Measurements from ENCODE around the gene LMAN1.

The LMAN1 gene

DNA sequence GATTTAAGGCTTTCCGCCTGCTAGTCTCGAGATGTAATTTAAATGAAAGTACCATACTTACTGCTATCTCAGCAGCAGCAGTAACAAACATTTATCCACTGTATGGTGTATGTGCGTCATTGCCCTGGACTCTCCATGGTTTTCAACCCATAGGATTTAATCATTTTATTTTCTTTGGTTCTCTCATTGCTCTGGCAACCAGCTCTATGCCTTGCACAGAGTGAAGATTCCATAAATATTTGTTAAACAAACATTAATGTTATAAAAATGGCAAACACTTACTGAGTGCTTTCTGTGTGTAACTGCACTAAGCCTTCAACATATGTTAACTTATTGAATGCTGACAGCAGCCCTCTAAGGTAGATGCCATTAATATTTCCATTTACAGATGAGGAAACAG is 1.3 kb upstream of the LMAN1 start:
- DNase-seq: no peak

DNA sequence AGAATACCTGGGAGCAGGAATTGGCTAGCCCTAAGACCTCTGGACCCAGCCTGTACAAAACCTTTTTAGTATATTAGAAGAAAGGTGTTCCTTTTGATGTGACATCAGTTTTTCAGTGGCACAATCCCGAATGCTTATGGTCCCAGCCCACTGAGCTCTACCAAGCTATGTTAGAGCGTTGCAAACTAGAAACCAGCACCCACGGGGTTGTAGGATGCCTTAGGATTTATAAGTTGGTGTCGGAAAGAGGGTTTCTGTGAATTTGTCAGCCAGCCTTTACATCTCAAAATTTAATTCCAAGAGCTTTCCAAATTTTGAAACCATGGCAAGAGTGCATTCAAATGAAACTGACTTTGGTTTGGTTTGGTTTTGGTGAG is 499 bp upstream of the LMAN1 start:
- DNase-seq: no peak

DNA sequence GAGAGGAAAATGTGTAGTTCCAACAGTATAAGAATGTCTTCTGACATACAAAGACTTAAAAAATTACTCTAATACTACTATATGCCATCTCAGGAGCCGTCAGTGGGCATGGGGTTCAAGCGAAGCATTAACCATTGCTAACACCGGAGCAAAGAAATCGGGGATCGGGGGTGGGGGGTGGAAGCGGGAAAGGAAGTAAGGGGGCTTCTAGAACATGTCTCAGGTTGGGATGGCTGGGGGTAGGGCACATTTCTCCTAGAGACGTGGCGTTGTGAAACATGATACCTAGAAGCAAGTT is 702 bp downstream of the LMAN1 start:
- no peak for DNase-seq

DNA sequence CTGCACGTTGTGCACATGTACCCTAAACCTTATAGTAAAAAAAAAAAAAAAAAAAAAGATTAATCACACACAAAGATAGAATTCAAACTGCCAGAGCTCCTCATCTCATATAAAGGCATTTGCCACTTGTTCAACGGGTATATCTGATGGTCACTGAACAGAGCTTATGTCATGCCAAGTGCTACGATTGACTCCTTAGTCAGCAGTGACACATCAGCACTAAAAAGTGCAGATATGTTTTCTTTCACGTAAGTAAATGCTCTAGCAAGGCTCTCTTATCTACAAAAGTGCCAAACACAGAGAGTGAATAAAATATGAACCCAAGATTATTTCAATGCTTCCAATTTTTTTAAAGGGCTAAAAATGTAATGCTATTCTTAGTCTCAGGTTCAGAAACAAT is 1.1 kb downstream of the LMAN1 start:
- DNase-seq: no peak

DNA sequence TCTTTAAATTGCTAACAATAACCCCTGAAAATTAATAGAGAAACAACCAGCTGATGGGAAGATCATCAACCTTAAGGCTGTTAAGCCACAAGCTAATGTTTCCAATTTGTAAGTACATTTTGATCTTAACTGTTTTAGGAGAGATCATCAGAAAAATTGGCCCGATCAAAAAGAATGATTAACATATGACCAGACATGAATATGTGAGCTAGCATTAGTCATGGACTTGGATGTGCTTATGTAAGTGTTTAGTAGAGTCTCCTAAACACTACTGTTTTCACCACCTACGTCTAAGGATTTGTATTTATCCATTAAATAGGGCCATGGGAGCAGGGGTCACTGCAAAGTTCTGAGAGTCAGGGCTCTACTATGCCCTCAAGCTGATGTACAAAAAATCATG is 4.3 kb downstream of the LMAN1 start:
- no peak for DNase-seq

DNA sequence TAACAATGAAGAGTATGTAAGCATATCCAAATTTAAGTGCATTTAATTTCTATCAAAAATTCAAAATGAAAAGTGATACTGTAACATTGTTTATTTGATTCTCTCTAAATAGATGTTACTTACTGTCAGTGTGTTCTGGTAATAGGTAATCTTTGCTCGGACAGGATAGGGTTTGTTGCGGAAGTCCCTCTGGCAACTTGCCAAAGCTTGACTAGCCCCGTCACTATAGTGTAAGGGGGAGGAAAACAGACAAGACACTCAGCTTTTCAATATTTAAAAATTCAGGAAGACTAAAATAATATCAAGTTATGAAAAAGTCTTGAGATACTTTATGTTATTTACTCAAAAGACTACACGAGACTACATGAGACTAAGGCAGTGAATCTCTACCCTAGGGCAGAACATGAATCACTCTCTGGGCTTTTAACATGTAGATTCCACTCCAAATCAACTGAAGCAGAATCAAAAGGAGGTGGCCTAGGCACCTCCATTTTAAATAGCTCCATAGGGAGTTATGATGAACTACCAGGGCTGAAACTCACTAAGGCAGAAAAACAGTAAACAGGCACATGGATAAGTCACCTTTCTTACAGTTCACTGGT is 5.9 kb downstream of the LMAN1 start:
- no peak for DNase-seq

DNA sequence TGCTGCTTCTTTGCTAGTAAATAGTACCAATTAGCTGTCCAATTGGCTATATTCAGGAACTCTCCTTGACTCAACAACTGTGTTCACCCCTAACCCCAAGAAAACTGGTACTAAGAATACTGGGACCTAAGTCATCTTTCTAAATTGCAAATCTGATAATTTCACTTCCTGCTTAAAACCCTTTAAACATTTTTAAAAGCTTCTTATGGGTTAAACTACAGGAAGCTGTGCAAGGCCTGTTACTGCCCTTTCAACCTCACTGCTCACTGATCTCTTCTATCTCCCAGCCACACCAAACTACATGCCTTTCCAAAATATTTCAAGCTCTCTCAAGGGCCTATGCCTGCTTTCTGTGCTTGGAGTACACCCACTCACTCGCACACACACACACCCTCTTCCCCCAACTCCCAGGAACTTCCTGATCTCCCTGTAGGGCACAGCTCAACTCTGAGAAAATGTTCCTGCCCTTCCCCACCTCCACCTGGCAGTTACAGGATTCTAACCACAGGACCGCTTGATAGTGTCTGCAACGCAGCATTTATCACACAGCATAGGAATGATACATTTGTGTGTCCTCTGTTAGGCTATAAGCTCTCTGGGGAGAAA is 6.7 kb downstream of the LMAN1 start:
- no peak for DNase-seq

DNA sequence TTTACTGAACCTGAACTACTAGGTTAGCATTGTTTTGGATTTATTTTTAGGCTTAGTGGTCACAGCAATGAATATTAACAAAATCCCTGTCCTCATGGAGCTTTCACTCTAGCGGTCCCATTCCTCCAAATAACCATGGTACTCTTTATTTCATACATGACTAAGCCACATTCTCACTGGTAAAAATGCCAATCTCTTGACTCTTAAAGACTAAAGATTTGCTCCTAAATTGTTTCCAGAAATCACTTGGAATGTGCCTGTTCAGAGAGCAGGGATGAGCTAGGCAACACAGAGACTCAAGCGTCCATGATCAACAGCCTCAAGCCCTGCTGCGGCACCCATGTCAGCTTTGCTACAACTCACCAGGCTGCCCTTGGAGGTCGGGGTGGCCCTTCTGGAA is 13.5 kb downstream of the LMAN1 start:
- DNase-seq: no peak

DNA sequence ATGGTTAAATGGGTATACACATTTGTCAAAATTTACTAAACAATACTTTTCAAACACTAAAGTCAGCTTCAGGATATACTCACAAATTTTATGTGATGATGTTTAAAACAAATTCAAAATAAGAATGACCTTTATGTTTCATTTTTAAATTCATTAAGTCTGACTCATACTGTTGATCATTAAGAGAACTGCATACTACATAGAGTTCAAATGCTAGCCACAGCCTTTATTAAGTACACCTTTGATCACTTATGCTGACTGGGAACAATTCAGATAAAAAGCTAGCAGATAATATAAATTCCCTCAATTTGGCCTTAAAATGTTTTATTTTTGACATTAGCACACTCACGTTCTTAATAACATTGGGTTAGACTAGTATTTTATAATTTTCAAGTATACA is 14.1 kb downstream of the LMAN1 start:
- no peak for DNase-seq

DNA sequence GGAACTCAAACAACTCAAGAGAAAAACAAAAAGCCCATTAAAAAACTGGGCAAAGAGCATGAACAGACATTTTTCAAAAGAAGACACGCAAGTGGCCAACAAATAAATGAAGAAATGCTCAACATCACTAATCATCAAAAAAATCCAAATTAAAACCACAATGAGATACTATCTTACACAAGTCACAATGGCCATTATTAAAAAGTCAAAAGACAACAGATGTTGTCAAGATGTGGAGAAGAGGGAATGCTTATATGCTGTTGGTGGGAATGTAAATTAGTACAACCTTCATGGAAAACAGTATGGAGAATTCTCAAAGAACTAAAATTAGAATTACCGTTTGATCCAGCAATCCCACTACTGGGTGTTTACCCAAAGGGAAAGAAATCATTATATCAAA is 15.1 kb downstream of the LMAN1 start:
- no peak for DNase-seq

DNA sequence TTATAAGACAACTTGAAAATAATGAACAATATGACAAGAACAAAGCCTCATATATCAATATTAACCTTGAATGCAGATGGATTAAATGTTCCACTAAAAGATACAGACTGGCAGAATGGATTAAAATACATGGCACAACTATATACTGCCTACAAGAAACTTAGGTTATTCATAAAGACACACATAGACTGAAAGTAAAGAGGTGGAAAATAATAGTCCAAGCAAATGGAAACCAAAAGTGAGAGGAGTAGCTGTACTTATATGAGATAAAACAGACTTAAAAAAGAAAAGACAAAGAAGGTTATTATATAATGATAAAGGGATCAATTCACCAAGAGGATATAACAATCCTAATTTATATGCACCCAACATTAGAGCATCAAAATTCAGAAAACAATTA is 18.2 kb downstream of the LMAN1 start:
- no peak for DNase-seq

DNA sequence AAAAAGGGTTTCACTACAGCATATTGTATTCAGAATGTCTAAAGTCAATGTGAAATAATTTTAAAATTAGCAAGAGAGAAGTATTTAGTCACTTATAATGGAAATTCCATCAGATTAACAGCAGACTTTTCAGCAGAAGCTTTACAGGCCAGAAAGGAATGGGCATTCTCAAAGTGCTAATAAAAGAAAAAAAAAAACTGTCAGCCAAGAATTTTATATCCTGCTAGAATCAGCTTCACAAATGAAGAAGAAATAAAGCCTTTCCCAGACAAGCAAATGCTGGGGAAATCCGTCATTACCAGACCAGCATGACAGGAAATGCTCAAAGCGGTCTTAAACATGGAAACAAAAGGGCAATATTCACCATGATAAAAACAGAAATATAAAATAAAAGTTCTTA is 18.8 kb downstream of the LMAN1 start:
- DNase-seq: no peak

DNA sequence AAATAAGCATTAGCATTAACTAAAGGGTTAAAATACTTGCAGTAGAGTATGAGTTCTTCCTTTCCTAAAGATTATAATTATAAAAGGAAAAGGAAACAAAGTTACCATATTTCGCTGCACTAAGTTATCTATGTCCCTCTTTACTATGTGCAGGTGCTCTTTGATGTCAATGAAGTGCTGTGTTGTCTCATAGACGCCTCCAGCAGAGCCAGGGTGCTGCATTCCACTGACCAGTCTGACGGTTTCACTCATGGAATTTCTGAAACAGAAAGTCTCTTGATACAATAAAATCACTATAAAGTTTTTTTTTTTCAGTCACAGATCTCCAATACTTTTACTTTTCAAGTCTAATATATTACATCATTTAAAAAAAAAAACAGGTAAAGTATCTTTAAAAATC is 26.1 kb downstream of the LMAN1 start:
- no peak for DNase-seq

DNA sequence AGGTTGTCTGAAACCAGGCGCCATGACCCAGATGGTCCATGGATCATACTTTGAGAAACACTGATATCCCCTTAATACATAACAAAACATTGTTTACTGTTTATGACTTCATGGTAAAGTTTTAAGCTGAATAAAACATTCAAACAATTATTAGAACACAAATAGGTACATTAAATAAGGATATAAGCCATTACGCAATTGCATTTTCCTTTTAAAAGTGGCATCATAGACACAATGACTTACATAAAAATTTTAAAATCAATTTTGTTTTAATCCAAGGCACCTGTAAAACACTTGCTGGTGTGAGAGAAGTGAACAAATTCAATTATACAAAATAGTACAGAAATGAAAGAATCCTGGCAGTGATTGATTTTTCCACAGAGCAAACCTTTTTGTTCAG is 30.4 kb downstream of the LMAN1 start:
- no peak for DNase-seq

DNA sequence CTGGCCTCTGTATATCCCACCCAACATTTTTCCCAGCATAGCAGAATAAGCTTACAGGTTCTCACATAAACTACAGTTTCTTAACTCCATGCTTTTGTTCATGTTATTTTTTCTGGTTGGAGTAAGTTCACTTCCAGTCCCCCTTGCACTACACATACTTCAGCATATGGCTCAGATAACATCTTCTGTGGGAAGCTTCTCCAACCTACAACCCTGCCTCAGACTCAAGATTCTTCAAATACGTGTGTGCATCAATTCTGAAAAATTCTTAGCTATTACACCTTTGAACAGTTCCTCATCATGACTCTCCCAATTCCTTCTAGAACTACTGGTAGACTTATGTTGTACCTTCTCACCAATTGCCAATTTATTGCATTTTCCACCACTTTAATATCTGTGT is 33.1 kb downstream of the LMAN1 start:
- DNase-seq: no peak

DNA sequence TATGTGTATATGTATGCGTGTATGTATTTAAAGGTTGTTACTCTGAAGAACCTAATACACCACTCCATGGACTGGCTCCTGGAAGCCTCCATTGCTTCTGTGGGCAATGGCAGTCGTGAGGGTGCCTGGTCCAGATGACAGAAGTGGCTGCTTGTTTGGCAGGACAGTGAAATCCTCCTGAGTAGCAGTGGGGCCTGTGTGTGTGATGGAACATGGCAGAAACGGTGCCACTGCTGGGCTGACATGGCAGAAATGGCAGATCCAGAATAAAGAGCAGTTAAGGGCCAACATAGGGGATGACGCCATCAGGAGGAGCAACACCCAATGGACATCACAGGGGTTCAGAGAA is 34.5 kb downstream of the LMAN1 start:
- DNase-seq: no peak

DNA sequence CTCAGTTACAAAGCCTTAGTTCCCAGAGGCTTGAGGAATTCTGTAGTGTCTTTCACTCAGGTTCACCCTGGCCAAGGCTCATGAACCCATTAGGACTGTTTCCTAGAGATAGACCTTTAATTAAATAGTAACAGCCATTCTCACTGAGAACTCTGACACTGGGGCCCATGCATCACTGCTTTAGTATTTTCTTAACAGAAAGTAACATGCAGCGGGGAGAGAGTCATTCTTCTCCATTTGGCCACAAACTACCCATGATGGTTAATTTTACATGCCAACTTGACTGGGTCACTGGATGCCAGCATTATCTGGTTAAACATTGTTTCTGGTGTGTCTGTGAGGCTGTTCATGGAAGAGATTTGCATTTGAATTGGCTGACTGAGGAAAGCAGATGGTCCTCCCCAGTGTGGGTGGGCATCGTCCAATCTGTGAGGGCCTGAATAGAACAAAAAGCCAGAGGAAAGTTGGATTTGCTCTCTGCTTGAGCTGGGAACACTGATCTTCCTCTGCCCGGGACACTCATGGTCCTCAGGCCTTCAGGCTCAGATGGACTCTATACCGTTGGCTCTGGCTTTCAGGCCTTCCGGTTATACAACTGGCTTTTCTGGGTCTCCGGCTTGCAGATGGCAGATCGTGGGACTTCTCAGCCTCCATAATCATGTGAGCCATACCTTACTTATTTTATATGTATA is 35.0 kb downstream of the LMAN1 start:
- no peak for DNase-seq

DNA sequence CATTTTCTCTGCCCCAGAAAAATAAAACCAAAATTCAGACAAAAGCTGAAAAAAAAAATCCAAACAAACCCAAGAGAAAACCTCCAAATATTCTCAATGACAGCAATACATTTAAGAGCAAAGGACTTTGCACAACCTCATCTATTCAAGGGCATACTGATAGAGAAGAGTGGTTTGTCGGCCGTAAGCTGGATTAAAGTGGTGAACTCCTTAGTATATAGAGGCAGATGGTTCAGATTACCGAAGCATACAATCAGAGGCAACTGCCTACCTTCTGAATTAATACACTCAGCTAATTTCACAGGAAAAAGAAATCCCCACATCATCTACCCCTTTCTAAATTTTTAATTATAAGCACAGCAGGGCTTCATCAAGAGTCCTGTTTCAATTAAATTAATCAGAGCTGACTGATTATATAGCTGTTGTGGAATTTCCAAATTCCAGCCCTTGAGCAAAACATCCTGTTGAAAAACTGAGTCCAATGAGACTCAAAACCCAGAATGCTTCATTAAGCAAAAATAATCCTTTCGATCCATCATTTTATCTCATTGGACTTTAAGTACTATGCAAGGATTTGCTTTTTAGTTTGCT is 40.5 kb downstream of the LMAN1 start, which contains the start of gene CPLX4:
CPLX4 (minus strand) TSS at position 190 of the 591 bp plus-strand sequence; CDS start at position 3, 187 bp downstream.
- no peak for DNase-seq

DNA sequence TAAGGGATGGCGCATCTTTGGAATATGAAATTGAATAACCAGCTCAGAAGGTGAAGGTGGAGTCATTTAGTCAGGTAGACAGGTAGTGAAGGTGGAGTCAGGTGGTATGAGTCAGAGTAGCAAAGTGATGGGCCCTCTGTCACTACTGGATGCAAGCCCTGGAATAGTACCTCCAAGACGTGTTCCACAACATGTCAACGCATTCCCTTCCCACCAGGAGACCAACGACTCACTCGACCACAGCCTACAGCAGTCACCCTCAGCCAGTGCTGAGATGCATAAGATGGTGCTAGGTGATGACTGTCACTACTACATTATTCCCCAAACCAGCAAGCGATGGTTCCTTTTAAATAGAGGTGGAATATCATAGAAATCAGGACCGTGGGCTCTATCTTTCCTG is 47.4 kb downstream of the LMAN1 start:
- DNase-seq: no peak

DNA sequence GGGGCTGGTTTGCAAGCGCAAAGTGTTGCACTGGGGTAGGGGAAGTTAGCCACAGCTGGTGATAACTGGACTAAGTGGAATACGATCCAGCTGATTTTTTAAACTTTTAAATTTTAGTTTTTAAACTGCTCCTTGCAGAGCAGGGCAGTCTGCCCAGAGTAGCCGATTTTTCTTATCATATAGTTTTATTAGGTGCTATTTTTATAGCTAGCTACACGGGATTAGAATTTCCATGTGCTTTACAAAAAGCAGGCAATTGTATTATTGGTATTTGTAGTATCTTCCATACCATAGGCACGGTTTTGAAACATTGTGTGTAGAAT is 50.2 kb downstream of the LMAN1 start:
- DNase-seq: no peak

DNA sequence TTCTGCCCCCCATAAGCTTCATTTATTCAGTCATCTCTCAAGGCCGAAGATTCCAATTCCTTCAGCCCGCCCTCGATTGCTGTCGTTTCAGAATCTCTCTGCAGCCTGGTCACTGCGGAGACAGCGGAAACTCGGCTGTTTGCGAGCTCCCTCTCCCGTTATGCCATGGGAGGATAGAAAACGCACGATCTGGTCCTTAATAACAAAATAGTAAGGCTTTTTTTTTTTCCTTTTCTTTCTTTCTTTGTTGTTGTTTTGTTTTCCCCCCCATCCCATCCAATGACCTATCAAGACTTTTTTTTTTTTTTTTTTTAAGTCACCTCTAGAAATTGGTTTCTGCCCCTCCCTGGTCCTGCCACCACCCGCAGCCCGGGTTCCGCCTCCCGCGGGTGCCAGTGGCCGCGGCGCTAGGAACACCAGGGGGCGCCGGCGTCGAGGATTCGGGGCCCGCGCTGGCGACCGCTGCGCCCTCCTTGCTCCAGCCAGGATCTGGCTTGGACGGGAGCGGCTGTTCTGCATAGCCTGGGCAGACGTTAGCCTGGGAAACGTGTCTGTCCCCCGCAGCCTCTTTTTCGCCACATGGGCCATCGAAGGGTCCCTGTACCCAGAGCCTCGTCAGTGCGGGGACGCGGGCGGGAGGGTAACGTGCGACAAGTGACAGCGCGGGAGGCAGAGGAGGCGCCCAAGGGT is 50.7 kb downstream of the LMAN1 start:
- DNase-seq: peak; percentile 91

DNA sequence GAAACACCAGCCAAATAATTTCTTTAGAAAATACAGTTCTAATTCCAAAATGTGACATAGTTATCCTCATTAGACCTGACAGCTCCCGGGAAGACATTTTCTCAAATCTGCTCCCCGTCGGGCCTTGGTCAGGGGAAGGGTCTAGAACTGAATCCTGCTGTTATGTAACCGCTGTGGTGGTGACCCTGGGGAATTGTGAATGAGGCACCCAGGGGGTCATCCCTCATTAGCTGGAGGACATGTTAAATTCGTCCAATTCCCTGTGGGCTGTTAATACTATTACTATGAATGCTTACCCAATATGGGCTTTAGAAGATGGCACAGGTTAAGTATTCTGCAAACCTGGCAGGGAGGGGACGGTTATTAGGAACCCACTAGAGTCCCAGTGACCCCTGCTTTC is 52.4 kb downstream of the LMAN1 start:
- no peak for DNase-seq

DNA sequence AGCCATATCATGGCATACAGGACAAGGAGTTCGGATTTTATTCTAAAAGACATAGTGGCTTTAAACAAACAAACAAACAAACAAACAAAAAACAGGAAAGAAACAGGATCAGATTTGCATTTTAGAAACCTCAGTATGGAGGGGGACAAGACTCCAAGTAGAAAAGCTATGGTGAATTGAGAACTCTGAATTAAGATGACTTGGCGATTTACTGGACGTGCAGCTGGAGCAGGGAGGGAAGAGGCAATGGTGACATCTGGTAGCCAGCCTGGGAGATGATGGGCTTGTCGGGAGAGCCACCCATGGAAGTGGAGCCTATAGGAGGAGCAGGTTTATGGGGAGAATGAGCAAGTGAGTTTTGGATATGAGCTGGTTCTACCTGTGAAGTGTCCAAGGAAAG is 53.8 kb downstream of the LMAN1 start:
- DNase-seq: no peak

DNA sequence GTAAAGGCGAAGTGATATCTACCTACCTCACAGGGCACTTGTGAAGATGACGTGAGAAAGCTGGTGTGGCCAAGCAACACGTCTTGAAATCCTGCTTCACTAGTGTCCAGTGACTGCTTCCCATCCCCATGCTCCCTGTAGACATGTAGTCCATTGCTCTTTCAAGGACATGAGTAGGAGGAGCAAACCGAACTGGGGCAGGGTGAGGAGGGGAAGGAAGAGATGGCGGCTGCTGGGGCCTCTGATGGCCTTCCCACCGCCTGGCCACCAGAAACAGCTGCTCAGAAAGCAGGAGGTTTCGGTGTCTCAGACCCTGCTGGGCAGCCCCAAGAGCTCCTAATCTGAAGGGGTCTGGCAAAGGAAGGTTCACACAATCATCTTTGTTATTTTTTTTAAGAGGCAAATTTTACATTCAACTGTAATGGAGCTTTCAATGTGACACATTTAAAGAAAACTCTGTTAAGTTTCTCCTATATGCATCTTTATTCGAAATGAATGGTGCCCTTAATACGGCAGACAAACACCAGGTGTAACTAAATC is 55.3 kb downstream of the LMAN1 start:
- no peak for DNase-seq
